IMR-90 (cell line): ENCODE data around the gene SLIT1.

ENCODE experiments used
- CTCF ChIP-seq: conservative IDR thresholded peaks from 2 replicates; pipeline ENCODE4 v1.5.1; 2012; ENCODE audit warnings: mild to moderate bottlenecking, low read depth, low read length, improper control_type of control experiment
- FOS ChIP-seq: fragments of 150-350 bp; IDR thresholded peaks from 2 replicates; pipeline ENCODE4 v1.6.1; 2016; ENCODE audit warnings: low read depth, low read length
- POLR2A ChIP-seq: IDR thresholded peaks from 2 replicates; pipeline ENCODE4 v1.6.1; 2012; ENCODE audit warnings: mild to moderate bottlenecking, low read depth, low read length

GRCh38 chr10:97175586-97175985 lies 10.2 kb downstream of the SLIT1 start:
- TF ChIP-seq CTCF: no peak
- TF ChIP-seq FOS: no peak
- TF ChIP-seq POLR2A: no peak
